BLaER1 (cell line): ENCODE results near the gene CLEC5A.
"Not testable (repeated sequence)": the region's sequence is repeated elsewhere in the genome, so short reads cannot be mapped to it uniquely, and the experiment has no call there.

Experiments
- H3K27ac ChIP-seq: shearing (Covaris generic); formaldehyde crosslinking; 2 replicates; pipeline ENCODE4 v1.8.1; 2022
- H3K27me3 ChIP-seq: shearing (Covaris generic); formaldehyde crosslinking; 2 replicates; pipeline ENCODE4 v1.8.1; 2022
- H3K36me3 ChIP-seq: shearing (Covaris generic); formaldehyde crosslinking; 2 replicates; pipeline ENCODE4 v1.8.1; 2022
- H3K4me1 ChIP-seq: shearing (Covaris generic); formaldehyde crosslinking; 2 replicates; pipeline ENCODE4 v1.8.1; 2022
- H3K4me2 ChIP-seq: shearing (Covaris generic); formaldehyde crosslinking; 2 replicates; pipeline ENCODE4 v1.8.1; 2022
- H3K4me3 ChIP-seq: shearing (Covaris generic); formaldehyde crosslinking; 2 replicates; pipeline ENCODE4 v1.8.1; 2022
- H3K9ac ChIP-seq: shearing (Covaris generic); formaldehyde crosslinking; 2 replicates; pipeline ENCODE4 v1.8.1; 2022
- H3K9me3 ChIP-seq: shearing (Covaris generic); formaldehyde crosslinking; 2 replicates; pipeline ENCODE4 v1.8.1; 2022
- H4K20me1 ChIP-seq: shearing (Covaris generic); formaldehyde crosslinking; 2 replicates; pipeline ENCODE4 v1.8.1; 2022
- Cebpa-rat ChIP-seq: shearing (Covaris generic); IDR thresholded peaks from 2 replicates; pipeline ENCODE4 v1.8.1; 2022

CLEC5A gene

DNA sequence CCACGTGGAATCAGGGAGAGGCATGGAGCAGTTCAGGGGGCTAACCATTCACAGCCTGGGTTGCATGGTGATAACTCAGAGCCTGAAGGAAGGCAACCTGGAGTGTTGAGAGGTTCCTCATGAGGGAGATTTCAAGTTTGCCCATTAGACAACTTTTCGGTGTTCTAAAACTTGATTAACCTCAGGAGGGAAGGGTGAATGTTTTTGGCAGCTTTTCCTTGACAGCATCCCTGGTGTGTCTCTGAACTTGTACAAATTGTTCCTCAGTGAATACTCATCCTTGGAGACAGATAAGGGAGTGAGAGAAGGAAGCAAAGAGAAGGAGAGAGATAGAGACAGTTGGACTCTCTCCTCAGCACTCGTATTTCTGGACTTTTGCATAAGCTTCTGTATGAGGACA is 30.7 kb downstream of the CLEC5A start, which contains the start of gene OR9A4:
OR9A4 (plus strand) TSS at position 301 of the 400 bp plus-strand sequence. CDS start 2,477 bp downstream, outside the sequence.
- Histone ChIP-seq H3K4me1 (no peaks in the 10 kb centered on the region), H4K20me1 (no peaks in the 10 kb centered on the region), H3K9me3 (no peaks in the 10 kb centered on the region), H3K4me3 (no peak within 1 kb of the TSS), H3K27me3 (no peaks in the 10 kb centered on the region), H3K27ac (no peak within 1 kb of the TSS), H3K36me3 (no peaks in the 10 kb centered on the region), H3K9ac (no peak within 1 kb of the TSS), H3K4me2 (no peak within 1 kb of the TSS)
- TF ChIP-seq Cebpa-rat: no peak

DNA sequence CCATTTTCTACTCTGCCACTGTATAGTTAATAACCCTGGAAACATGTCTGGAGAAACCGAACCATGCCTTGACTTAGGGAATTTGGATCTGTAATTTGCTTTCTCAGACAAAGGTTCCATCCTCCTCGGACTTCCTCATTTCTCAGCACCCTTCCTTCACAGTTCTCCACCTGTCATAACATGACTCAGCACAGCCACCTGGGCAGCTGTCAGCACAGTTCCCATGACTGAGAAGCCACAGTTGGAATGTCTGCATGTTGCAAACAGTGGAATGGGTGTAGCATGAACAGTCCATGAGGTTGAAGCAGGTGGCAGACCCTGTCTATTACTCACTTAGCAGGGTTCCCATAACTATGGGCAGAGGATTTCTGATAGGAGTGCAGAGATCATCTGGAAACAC is 31.2 kb downstream of the CLEC5A start:
- Histone ChIP-seq H3K36me3 (no peaks in the 10 kb centered on the region), H4K20me1 (no peaks in the 10 kb centered on the region), H3K4me2 (no peak overlapping the region), H3K27me3 (no peaks in the 10 kb centered on the region), H3K9ac (no peak overlapping the region), H3K27ac (no peak overlapping the region), H3K4me3 (no peak overlapping the region), H3K9me3 (no peaks in the 10 kb centered on the region), H3K4me1 (peaks cover 5% of the 10 kb centered on the region)
- no peak for TF ChIP-seq Cebpa-rat

- TF ChIP-seq Cebpa-rat: no peak
- H3K9me3 ChIP-seq: no peaks in the 10 kb centered on the region
- H3K27me3 ChIP-seq: no peaks in the 10 kb centered on the region
- H3K27ac ChIP-seq: no peak overlapping the region
- no peak overlapping the region for H3K4me3 ChIP-seq
- no peaks in the 10 kb centered on the region for H3K36me3 ChIP-seq
- no peak overlapping the region for H3K4me2 ChIP-seq
- H3K4me1 ChIP-seq: peaks cover 7% of the 10 kb centered on the region
- H4K20me1 ChIP-seq: no peaks in the 10 kb centered on the region
- no peak overlapping the region for H3K9ac ChIP-seq
Measured at GRCh38 chr7:141911391-141911790, 35.4 kb downstream of the CLEC5A start.

GRCh38 chr7:141906285-141906684 is 40.5 kb downstream of the CLEC5A start:
- H3K4me3 ChIP-seq: no peak overlapping the region
- no peaks in the 10 kb centered on the region for H3K27me3 ChIP-seq
- no peak for TF ChIP-seq Cebpa-rat
- no peaks in the 10 kb centered on the region for H3K9me3 ChIP-seq
- no peak overlapping the region for H3K4me2 ChIP-seq
- no peak overlapping the region for H3K9ac ChIP-seq
- H4K20me1 ChIP-seq: no peaks in the 10 kb centered on the region
- H3K27ac ChIP-seq: no peak overlapping the region
- H3K36me3 ChIP-seq: no peaks in the 10 kb centered on the region
- H3K4me1 ChIP-seq: peaks cover 7% of the 10 kb centered on the region

GRCh38 chr7:141899366-141899765 is 47.4 kb downstream of the CLEC5A start:
- not testable (repeated sequence) for H3K9ac ChIP-seq, H3K4me3 ChIP-seq, H3K9me3 ChIP-seq, H3K27me3 ChIP-seq, H4K20me1 ChIP-seq, H3K4me2 ChIP-seq, H3K36me3 ChIP-seq, H3K4me1 ChIP-seq, H3K27ac ChIP-seq

- Histone ChIP-seq H3K4me2 (no peak overlapping the region), H4K20me1 (no peaks in the 10 kb centered on the region), H3K27ac (no peak overlapping the region), H3K9me3 (no peaks in the 10 kb centered on the region), H3K4me1 (no peaks in the 10 kb centered on the region), H3K36me3 (no peaks in the 10 kb centered on the region), H3K4me3 (no peak overlapping the region), H3K9ac (no peak overlapping the region), H3K27me3 (no peaks in the 10 kb centered on the region)
- no peak for TF ChIP-seq Cebpa-rat
Measured at GRCh38 chr7:141891336-141891735, 55.4 kb downstream of the CLEC5A start.

DNA sequence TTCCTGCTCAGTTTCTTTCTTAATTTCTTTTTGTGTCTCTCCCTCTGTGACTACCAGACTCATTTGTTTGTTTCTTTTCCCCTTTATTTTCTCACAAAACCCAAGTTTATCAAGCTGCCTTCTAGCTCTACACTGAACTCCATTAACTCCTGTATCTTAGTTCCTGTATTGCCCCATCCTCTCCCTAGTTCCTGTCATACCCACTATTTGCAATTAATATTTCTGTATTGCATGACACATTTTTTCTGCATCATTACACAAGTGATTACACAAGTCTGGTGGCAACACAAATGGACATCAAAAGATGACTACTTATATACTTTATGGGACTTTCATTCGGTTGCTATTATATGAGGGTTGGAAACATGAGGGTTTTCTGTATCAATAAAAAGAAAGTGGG is 57.5 kb downstream of the CLEC5A start:
- no peaks in the 10 kb centered on the region for H3K27me3 ChIP-seq
- no peak for TF ChIP-seq Cebpa-rat
- no peak overlapping the region for H3K9ac ChIP-seq
- H3K4me2 ChIP-seq: no peak overlapping the region
- no peaks in the 10 kb centered on the region for H4K20me1 ChIP-seq
- H3K27ac ChIP-seq: no peak overlapping the region
- no peaks in the 10 kb centered on the region for H3K36me3 ChIP-seq
- no peak overlapping the region for H3K4me3 ChIP-seq
- H3K4me1 ChIP-seq: no peaks in the 10 kb centered on the region
- H3K9me3 ChIP-seq: no peaks in the 10 kb centered on the region

DNA sequence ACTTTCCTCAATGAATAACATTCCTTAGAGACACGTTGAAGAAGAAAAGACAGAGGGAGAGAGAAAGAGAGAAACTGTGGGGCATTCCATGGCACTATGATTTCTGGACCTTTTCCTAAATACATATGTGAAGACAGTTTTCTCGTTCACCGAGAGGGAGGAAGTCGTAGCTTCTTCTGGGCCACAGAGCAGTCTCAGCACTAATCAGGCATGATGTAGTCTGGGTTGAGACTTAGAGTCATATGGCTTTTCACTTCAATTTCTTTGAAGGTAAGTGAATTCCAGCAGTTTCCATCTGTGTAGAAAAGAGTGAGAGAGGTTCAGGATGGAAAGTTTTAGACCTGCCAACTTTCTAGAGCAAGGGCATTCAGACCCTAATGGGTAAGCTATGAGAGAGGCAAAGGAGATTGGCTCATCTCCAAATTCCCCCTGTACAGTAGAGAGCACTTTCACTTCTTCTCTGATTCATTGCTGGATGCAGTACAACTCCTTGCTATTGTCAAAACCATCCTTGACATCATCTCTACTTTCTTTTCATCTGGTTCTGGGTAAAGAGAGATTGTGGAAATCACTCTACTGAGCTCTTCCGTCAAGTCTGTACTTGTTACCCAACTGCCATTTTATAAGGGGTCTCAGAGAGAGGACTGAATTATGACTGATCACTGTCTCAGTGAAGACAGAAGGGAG is 62.1 kb downstream of the CLEC5A start:
- Histone ChIP-seq H3K9ac (no peak overlapping the region), H3K9me3 (no peaks in the 10 kb centered on the region), H3K27ac (no peak overlapping the region), H3K4me2 (no peak overlapping the region), H3K36me3 (no peaks in the 10 kb centered on the region), H3K27me3 (no peaks in the 10 kb centered on the region), H3K4me3 (no peak overlapping the region), H3K4me1 (no peaks in the 10 kb centered on the region), H4K20me1 (no peaks in the 10 kb centered on the region)
- TF ChIP-seq Cebpa-rat: no peak

DNA sequence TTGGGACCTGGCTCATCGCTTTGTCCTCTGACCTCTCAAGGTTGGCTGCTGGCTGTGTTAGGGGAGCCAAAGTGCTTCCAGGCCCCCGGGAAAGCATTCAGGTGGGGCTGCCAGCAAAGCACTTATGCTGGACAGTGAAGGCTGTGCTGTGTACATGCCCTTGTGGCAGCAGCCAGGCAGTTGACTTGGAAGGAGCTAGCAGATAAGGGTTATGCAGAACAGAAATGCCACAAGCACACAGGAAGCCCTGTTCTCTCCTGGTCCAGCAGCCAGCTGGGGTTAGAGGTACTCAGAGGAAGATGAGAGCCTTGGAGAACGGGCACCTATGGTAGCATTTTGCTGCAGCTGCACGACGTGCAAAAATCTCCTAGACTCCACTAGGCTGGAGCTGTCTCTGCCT is 65.8 kb downstream of the CLEC5A start:
- H3K36me3 ChIP-seq: no peaks in the 10 kb centered on the region
- no peak overlapping the region for H3K27ac ChIP-seq
- no peaks in the 10 kb centered on the region for H4K20me1 ChIP-seq
- H3K4me1 ChIP-seq: no peaks in the 10 kb centered on the region
- no peak overlapping the region for H3K4me3 ChIP-seq
- H3K9ac ChIP-seq: no peak overlapping the region
- no peaks in the 10 kb centered on the region for H3K9me3 ChIP-seq
- H3K4me2 ChIP-seq: no peak overlapping the region
- no peak for TF ChIP-seq Cebpa-rat
- no peaks in the 10 kb centered on the region for H3K27me3 ChIP-seq

DNA sequence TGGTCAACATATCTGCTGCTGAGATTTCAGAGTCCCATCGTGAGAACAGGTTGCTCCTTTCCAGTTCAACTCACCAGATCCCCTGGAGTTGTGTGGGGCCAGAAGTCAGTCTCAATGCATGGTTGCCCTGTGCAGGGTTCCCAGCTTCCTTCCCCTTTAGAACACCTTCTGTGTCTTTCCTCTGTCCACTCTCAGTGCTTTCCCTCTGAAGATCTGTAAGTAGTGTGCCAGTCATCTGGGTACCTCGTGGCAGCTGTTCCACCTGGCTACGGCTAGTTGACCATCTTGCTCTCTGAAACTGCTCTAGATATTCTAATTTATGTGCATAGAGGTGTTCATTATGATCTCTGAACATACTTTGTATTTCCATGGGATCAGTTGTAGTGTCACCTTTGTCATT is 69.4 kb downstream of the CLEC5A start:
- Histone ChIP-seq H3K9ac (no peak overlapping the region), H3K9me3 (no peaks in the 10 kb centered on the region), H3K36me3 (no peaks in the 10 kb centered on the region), H3K4me1 (peaks cover 12% of the 10 kb centered on the region), H3K27me3 (no peaks in the 10 kb centered on the region), H4K20me1 (no peaks in the 10 kb centered on the region), H3K4me2 (no peak overlapping the region), H3K4me3 (no peak overlapping the region), H3K27ac (no peak overlapping the region)
- TF ChIP-seq Cebpa-rat: no peak
